Endometrial microvascular endothelial cells (primary cell): ENCODE measurements around the gene TNS3. TPM values are rescaled to one million over a fixed set of nuclear protein-coding genes. Genes with fewer than 3 reads are reported as not detected.

ENCODE experiments used
- in situ Hi-C: cut with HindIII; loops from 2 replicates; pipeline ENCODE4 v1.10.0; 2017; ENCODE audit warnings: low sequenced_read_pairs, low pct_unique_long_range_greater_than_20kb; ENCODE audit errors: inconsistent ontology term
- total RNA-seq: library from RNA; depleted of rRNA; stranded (reverse); fragments of >200 nt; gene quantifications from one replicate; pipeline ENCODE4 v1.2.3, GENCODE V29; 2015; ENCODE audit errors: inconsistent ontology term

TNS3 gene
- total RNA-seq, 1 donor from 2014 or later: 45.0 TPM

GRCh38 chr7:47356261-47356660 is 225.7 kb downstream of the TNS3 start:
- in situ Hi-C loops: no loop called here

GRCh38 chr7:47355684-47356083 is 226.2 kb downstream of the TNS3 start:
- in situ Hi-C loops: no loop called here

DNA sequence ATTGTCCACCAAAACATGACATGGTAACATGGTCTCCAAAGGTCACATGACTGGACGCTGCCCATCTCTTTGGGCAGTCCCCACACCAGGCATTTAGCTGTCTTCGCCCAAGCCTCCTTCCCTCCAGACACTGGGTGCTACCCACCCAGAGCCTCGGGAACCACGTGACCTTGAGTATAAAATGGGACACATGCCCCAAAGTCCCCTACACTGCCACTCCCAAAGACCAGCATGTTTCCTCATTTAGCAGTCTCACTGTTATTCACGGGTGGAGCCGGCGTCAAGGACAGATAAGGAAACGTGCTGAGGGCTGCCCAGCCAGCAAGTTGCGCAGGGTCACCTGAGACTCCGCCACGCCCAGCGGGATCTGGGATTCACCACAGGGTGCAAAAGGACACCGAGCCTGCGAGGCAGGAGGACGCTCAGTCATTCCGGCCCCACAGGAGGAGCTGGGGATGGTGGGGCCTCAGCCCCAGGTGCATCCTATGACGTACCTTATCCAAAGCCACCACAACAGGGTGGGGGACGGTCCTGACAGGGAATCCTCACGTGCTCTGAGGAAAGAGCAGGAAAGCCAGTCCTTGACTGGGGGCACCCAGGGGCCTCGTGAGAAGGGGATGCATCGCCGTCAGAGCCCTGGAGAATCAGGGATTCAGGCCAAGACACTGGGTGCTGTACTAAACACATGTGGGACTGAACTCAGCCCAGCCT is 226.9 kb downstream of the TNS3 start:
- in situ Hi-C loops: no loop called here

- in situ Hi-C loops: no loop called here
Observed at GRCh38 chr7:47354071-47354470, 227.8 kb downstream of the TNS3 start.

GRCh38 chr7:47352394-47352968 is 229.4 kb downstream of the TNS3 start:
- in situ Hi-C loops: no loop called here

- in situ Hi-C loops: no loop called here
Observed at GRCh38 chr7:47351233-47352154, 230.4 kb downstream of the TNS3 start.

DNA sequence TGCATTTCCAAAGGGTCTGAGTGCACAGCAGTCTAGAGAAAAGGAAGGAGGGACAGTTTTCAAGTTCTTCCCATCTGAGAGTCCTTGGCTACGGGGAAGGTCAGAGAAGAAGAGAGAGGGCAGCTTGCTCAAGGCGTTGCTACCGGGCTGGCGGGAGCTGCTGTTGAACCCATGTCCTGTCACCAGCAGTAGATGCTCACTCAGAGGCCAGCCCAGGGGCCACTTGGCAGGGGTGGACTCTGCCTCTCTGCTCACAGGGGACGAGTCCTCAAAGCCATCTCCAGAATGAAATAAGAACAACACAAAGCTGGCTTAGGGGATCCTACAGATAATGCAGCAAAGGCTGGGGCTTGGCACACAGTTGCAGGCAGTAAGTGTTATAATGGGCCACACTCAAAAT is 231.5 kb downstream of the TNS3 start:
- in situ Hi-C loops: no loop called here

DNA sequence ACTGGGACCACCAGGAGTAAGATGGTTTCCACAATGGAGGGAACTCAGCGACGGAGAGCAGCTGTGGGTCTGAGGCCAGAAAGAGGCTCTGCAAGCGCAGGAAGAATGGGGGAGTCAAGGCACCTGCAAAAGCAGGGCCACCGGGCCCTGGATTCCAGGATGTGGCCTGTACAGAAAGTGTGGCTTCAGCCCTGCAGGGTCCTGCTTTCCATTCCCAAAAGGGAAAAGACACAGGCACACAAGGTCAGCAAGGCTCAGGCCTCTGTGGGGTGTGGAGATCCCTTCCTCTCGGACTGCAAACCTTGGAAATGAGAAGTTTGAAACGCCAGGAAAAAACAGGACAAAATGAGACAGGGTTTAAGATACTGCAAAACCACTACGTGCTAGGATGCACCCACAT is 232.5 kb downstream of the TNS3 start:
- in situ Hi-C loops: no loop called here

GRCh38 chr7:47347816-47348385 is 234.0 kb downstream of the TNS3 start:
- in situ Hi-C loops: no loop called here

- in situ Hi-C loops: no loop called here
Observed at GRCh38 chr7:47347346-47347745, 234.6 kb downstream of the TNS3 start.

- in situ Hi-C loops: no loop called here
Observed at GRCh38 chr7:47346377-47346914, 235.5 kb downstream of the TNS3 start.

DNA sequence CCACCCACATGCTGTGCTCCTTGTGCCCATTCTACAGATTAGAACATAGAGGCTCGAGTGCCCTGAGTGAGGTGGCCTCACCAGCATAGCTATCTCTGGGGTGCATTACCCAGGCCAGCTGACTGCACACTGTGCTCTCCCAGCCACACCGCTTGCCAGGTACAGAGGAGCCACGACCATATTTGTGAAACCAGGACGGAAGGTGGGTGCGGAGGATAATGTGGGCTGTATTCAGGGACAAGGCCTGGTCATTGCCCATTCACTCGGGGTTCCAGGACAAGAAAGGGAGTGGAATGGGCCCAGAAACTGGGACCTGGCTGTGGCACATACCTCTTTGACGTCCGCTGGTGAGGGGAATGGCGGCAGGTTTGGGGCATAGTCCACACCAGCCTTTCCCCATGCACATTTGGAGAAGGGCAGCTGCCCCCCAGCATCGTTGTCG is 236.0 kb downstream of the TNS3 start:
- in situ Hi-C loops: no loop called here

- in situ Hi-C loops: no loop called here
Observed at GRCh38 chr7:47344171-47344955, 237.5 kb downstream of the TNS3 start.

DNA sequence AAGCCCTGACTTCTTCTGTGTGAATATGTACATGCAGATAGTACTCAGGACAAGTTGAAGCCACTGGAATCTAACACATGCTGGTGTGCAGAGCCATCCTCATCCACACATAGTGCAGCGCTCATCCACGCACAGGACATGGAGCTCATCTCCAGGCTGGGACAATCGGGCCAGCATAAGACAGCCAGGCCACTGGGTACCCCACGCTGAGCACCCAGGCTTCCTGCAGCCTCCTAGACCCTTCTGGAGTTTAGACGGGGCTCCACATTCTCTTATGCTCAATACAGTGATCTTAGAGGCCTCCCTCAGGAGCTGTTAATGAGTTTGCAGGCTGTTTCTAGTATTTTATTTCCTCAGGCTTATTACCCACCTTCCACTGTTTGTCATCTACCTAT is 238.9 kb downstream of the TNS3 start:
- in situ Hi-C loops: no loop called here

DNA sequence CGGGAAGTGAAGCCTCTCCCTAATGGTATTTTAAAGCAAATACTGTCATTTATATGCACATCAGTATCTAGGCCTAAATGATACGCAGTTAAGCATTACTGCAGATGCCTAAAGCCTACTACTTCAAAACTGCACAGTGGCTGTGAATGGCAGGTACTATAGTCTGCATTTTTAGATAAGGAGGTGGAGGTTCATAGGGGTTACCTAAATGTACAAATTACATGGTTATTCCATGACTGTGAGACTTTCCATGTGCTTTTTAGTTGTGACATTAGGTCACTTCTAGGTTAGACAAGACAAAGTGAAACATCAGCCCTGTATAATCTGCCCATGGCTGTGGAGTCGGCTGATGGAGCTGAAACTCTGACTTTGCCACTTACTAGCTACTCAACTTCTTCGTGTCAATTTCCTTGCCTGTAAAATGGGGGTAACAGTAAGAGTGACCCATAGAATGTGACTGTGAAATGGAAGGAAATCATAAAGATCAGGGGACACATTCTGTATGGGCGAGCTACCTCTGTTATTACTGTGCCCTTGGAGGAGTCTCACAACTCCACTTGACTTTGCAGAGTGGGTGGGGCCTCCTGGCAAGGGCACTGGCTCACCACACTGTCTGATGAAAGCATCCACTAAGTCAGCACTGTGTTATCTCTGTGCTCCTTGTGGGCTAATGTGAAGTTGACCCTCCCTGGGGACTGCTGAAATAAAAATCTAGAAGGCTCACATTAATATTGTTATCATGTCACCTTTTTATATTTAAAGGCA is 239.4 kb downstream of the TNS3 start:
- in situ Hi-C loops: no loop called here

- in situ Hi-C loops: no loop called here
Observed at GRCh38 chr7:47340517-47340916, 241.4 kb downstream of the TNS3 start.

- in situ Hi-C loops: no loop called here
Observed at GRCh38 chr7:47338026-47338425, 243.9 kb downstream of the TNS3 start.

- in situ Hi-C loops: no loop called here
Observed at GRCh38 chr7:47337531-47337930, 244.4 kb downstream of the TNS3 start.
